ENCODE measurements around the gene IGFBP5.

The IGFBP5 gene

DNA sequence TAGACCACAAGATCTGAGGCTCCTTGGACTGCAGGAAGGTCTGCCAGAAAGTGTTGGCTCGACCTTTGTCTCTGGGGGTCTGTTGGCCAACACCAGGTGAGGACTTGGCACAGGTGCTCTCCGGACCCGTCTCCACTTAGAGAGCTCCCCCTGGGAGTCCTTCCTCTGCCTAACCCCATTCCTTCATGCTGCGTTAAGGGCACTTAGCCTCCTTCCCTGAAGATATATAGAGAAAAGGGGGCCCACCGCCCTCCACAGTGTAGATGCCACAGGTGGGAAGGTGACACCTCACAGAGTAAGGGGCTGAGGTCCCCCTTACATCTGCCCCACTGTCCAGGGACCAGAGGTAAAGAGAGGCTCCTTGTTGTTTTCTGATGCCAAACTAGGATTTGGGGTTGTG, 8.2 kb downstream of the IGFBP5 start:
- no peak for DNase-seq

DNA sequence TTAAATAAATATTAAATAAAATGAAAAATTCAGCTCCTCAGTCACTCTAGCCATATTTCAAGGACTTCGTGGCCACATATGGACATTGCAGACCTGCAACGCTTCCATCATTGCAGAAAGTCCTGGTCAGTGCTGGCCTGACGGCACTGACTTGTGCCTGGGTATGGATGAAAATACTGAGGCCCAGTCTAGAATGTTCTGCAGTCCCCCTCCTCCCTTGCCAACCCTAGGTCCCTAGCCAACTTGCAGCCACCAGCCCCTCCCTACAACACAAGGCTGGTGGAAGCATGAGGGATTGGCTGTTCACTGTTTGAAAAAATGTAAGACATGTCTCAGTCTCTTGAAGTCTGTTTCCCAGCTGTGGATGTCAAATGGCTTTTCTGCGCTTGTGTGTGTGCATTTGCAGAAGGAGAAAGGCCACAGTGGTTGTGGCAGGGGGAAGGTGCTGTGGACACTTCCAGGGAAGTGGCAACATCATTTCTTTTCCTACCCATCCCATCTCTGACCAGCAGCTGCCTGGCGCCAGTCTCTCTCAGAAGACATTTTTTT, 9.9 kb downstream of the IGFBP5 start:
- DNase-seq = no peak

DNA sequence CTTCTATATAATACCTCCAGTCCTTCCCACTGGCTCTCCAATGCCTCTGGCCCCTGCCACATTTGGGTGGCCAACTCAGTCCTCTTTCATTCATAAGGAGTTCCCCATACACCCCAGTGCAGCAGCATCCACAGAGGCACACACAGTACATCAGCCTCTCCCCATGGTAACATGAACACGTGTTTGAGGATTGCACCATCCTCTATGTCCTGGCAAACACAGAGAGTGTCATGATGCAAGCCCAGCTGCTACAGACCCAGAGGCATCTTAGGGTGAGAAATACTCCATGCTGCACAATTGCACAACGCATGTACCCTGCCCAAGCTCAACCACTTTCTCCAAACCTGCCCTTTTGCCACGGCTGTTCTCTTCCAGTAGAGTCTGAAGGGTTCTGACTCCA, 11.5 kb downstream of the IGFBP5 start:
- no peak for DNase-seq

DNA sequence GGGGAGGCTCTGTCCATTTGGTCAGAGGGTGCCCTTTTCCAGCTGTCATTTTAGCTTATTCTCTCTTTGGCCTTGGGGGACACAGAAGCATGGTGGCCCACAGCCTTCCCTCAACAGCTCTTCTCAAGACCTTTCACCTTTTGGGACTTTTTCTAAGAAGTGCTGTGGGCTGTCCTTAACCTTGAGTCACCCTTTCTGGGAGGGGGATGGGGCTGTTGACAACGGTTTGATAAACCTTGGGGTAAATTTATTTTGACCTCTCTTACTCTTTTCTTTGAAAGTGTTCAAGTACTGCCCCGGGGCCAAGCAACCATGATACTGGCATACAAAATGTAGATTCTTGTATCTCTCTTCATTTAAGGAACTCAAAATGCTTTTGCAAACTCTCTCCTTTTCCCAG, 13.7 kb downstream of the IGFBP5 start:
- DNase-seq = no peak

DNA sequence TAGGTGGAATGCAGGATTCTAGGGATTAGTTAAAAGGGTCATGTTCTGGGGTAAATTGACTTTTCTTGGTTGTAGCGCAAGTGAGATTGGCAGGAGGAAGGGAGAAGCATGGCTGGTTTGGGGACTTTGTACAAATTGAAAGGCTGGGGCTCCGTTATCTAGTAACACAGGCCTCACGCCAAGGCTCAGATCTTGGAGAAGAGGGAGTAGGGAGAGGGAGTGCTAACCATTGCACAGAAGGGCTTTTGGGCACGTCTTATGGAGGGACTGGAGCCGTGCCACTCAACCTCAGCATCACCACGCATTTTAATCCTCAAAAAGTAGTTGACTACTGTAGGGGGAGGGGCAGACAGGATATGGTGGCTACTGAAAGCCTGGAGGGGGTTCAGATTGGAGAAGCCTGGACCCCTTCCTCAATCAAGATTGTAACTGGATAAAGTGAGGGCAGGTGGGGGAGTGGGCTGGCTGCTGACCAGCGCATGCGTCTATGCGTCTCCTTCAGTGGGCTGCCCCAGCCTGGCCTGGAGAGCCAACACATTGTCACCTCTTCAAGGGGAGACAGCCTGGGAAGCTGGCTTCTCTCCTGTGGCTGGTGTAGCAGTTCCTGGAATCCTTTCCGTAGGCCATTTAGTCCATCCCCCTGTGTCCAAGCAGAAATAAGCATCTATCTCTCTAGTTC, 14.3 kb downstream of the IGFBP5 start:
- DNase-seq = no peak

DNA sequence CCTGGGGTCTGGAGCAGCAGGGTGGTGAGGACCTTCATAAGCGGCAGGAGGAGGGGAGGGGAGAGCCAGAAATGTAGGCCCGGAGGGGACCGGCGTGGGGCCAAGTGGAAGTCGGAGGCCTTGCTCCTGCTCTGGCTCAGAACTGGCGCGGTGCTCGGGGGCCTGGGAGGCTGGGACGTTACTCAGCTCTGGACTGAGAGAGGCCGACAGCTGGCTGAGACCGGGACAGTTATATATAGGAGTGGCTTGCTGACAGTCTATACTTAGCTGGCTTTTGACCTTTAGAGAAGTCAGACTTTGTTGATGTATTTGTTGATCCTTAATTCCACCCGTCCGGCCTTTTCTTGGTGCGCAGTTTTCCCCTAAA, 15.7 kb downstream of the IGFBP5 start:
- DNase-seq = no peak

DNA sequence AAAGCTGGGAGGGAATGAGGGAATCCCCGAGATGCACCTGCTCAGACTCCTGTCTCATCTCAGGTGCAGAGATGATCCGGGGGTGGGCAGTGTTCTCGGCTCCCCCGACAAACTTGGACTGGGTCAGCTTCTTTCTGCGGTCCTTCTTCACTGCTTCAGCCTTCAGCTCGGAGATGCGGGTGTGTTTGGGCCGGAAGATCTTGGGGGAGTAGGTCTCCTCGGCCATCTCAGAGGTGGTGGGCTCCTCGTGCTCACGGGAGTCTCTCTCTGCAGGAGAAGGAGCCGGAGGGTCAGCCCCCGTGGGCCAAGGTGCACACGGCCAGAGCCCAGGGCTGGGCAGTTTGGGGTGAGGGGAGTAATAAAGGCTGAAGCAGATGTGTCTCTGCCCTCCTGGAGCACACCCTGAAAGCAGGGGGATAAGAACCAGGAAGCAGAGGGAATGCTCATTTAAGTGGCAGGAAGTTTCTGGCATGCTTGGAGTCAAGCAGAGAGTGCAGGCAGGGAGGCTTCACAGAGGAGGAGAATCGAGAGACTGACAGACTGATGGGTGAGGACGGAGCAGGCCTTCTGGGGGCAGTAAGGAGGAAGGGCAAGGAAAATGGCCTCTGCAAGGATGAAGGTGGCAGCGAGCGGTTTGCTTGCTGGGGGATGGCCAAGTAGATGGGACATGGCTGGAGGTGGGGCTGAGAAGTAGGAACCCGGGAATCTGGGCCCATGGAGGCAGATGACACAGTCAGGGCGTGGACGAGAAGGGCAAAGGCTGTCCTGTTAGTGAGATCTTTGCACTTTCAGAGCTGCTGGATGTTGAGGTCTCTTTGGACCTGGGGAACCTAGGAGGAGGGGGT, 16.3 kb downstream of the IGFBP5 start:
- DNase-seq = no peak

DNA sequence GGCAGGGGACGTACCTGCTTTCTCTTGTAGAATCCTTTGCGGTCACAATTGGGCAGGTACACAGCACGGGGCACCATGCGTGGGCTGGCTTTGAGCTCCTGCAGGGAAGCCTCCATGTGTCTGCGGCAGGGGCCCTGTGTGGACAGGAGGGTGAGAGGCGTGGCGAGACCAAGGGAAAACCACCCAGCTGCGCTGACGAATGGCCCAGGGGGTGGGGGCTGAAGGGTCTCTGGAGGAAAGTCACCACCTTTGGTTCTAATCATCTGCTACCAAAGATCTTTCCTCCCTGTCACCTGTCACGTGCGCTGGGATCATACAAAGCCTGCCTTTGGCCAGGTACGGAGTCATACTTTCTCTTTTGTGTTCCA, 17.3 kb downstream of the IGFBP5 start:
- DNase-seq = no peak

DNA sequence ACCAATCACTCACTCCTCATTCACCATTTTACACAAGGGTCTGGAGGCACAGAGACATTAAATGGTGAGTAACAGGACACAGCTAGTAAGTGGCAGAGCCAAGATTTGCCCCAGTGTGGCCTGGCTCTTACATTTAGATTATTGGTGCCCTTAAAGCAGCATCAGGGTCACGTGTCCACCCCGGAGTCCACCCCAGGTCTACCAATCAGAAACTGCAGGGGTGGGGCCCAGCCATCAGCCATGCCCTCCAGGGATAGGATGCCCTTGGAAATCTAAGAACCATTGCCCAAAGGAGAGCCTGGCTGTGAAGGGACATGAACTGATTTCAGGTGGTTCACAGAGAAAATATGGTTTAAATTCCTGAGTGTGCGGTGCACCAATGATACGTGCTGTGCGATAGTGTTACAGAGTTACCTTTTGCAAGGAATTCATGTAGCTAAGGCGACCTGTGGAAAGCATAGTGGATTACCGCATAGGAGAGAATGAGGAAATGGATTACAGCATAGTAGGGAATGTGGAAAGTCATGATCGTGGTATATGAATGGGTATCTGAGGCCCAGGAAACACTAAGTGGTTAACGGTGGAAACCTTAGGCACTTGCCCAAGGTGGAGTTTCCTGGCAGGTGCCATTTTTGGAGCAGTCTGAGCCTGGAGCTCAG, 17.8 kb downstream of the IGFBP5 start:
- no peak for DNase-seq

DNA sequence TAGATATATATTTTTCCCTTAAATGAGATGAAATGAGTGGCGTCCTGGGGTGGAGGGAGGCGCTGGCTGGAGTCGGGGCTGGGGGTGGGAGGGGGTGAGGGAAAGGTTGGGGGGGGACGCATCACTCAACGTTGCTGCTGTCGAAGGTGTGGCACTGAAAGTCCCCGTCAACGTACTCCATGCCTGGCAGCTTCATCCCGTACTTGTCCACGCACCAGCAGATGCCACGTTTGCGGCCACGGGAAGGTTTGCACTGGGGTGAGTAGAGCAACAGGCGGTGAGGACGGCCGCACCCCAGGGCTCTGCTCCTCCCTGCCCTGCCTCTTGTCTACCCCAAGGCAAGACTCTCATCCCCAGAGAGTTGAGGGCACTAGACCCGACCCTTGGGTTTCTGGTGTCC, 18.7 kb downstream of the IGFBP5 start:
- DNase-seq = no peak

DNA sequence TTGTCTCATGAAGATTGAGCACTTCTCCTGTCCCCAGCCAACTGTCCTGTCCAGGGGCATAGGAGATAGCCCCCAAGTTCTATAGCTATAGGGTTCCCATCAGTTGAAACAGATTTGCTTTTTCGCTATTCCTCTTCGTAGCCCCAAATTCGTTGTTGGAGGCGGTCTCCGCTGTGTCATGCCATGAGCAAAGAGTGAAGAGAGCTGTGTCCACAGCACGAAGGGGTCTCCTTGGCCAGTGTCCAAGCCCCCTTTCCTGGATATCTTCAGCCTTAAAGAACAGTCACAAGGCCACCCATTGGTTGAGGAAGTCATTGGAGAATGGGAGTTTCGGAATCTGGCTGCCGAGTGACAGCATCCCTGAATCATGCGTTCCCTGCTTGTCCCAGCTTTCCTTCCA, 21.0 kb downstream of the IGFBP5 start:
- DNase-seq = no peak

DNA sequence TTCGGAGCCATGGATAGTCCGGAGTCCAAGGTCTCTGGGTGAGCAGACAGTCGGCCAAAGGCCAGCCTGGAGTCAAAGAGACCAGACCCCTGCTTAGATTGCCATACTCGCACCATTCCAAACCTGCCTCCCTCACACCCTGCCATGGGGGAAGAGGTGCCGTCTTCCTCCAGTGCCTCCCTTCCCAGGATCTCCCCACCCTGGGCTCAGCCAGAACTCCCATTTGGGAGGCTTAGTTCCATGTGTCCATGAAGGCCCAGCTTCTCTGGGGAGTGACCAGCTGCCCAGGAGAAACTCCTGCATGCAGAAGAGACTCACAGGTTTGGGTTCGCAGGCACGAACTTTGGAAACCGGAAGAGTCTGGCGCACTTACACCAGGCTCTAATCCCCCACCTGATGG, 21.7 kb downstream of the IGFBP5 start:
- no peak for DNase-seq

DNA sequence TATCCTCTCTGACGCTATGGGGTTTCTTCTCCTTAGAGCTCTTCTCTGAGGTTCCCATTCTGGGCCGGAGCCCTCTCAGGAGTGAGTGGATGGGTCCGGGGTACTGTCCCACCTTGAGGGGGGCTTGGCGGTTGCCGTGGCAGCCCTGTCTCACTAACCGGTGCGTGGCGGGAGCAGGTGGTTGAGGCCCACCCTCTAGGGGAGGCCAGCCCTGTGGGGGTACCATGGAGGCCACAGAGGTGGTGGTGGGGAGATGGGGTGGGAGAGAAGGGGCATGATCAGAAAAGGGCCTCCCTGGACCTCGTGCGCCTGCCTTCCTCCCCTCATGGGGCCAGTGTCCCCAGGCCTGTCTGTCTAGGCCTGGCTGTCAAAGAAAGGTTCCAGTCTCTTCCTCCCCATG, 22.3 kb downstream of the IGFBP5 start:
- no peak for DNase-seq

DNA sequence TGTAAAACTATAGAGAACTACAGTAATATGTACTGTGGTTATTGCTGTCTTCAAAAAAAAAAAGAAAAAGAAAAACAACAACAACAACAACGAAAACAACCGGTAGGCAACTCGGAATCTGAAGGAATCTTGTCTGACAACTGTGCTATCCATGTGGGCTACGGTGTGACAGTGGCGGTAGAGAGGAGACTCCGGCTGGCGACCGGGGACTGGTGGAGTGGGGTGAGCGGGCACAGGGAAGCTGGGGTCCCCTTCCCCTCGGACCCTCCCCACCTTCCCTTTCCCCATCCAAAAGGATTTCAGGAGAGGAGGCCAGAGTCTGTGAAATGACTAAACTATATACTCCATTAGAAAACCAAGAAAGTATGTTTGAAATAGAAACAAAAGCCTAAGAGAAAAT, 22.9 kb downstream of the IGFBP5 start:
- no peak for DNase-seq

DNA sequence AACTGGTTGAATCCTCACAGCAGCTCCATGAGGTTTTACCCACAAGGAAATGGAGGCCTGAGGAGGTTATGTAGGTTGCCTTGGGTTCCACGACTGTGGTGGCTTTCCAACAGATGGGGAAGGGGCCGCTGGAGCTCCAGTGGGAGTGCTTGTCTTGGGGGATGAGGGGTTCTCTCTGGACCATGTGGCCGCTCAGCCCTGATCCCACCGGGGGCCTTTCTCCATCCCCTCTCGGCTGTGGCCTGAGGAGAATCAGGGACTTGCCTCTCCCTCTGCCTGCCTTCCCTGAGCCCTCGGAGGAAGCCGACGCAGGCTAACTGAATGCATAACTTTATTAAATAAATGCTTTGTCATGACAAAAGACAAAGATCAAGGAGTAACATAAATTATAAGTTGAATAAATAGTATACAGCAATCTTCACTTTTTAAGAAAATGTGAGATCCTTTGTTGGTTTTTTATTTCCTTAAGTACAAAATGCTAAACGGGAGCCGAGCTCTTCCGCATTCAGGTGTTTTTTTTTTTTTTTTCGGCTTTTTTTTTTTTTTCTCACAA, 23.5 kb downstream of the IGFBP5 start:
- DNase-seq = no peak

DNA sequence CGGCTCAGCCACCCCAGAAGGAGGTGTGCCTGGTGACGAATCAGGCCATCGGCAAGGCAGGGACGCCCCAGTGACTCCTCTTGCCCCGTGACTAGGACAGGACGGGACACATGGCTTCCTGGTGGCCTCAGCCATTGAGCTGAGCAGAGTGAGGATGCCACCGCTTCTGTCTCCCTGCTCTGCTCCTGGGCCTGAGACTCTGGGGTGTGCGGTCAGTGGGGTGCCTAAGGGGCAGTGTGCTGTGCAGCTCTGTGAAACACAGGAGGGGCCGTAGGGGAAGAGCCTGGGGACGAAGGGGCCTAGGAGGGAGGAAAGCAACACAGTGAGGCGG, 24.3 kb downstream of the IGFBP5 start:
- no peak for DNase-seq

DNA sequence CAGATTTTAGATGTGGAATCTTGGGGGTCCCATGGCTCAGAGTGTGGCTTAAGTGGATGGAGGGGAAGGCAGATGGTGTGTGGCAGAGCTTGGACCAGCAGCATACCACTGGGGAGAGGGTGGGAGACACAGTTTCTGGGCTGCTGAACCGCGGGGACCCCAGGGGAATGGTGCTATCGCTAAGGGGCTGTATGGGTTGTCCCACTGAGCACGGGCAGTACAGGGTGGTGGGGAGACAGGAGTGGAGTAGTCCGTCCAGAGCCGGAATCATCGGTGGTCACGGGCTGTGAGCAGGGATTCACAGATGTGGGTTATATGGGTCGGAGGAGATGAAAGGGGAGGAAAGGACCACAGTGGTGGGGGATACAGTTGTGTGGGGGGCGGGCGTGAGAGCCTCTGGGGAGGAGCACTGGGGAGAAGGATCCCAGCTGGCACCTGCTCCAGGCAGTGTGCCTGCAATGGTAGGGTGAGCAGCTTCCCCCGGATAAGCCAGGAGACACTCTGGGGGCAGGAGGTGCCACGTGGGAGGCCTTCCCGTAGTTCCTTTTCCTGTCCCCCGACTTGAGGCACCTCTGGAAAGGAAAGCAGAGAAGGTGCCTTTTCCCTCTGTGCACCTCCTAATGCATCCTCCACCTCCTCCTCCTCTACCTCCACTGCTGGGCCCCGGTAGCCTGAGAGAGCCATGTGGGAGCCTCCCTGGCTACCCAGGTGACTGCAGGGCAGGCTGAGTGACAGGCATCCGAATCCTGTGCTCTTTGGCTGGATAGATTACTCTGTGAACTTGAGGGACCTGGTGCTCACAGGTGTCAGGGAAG, 24.9 kb downstream of the IGFBP5 start:
- DNase-seq = no peak

DNA sequence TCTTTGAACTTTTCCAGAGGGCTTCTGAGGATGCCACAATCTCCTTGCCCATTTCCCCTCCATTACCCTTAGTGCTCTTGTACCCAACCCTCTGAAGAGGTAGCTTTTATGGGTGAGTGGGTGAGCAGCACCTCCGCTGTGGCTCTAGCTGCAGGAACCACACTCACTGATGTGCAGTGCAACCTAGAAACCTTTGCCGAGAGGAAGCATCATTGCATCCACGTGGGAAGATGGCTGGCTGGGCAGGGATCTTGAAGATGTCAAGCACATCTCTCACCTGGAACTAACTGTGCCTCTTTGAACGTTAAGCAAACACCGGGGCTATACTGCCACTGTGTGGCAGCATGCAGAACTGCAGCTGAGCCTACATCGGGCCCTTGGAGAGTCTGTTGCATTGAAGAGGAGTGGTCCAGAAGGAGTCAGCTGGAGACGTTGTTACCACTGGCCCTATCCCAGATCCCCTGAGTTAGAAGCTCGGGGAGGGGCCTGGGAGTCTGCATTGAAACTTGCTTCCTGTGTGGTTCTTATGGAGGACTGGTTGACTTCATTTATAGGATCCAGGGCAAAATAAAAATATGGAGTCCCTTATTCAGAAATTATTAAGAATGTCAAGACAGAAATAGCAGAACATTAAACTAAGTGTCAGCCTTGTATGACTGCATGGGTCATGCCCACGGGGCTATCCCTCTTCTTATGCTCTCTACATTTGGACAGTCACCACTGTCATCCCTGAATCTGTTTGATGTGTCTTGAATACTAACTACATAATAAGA, 28.7 kb downstream of the IGFBP5 start:
- peak; percentile 50 for DNase-seq

DNA sequence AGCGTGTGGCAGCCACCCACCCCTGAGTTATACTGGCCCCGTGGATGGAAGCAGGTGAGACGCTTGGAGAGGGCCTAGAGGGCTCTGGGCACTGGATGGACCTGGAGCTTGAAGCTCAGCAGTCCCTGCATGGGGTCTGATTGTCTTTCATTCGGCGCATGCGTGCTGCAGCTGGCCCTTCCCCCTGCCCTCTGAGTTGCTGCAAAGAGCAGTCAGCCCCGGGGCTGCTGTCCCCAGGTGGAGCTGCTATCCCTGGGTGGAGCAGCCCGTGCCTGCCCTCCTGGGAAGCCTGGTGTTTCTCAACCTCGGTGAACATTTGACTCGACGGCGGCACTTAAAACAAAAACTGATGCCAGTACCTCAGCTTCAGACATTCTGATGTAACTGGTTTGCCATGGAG, 29.6 kb downstream of the IGFBP5 start:
- no peak for DNase-seq

DNA sequence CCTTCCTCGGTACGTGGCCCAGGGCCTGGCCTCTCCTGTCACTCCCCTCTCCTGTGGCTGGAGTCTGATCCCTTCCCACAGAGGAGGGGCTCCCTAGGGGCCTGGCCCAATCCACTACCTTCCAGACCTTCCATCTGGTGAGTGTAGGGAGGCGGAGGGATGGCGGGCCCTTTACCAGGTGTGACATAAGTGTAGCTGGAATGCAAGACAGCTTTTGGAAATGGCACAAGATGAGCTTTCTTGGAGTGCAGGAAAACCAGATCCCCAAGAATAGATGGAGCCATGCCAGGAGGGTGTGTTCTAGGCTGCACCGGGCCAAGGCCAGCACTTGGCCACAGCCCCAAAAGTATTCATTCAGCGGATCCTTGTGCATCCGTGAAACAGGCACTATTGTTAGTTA, 30.1 kb downstream of the IGFBP5 start:
- no peak for DNase-seq

DNA sequence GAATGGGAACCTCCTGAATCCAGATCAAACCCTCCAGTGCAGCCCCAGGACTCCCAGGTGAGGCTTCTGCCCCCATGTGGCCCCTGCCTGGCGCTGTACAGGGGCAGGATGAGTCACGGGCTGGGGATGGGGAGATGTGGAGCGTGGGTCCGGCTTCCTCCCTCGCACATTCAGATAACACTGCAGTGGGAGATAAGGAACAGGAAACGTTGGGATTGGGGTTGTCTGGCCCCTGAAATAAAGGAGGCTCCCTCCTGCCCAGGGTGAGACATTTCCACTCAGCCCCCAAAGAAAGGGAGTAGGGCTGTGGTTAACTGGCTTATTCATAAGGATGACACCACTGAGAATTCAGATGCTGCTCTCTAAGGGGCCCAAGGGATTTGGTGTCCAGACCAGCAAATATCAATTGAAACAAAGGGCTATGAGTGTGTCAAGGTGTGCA, 30.7 kb downstream of the IGFBP5 start:
- DNase-seq = no peak

DNA sequence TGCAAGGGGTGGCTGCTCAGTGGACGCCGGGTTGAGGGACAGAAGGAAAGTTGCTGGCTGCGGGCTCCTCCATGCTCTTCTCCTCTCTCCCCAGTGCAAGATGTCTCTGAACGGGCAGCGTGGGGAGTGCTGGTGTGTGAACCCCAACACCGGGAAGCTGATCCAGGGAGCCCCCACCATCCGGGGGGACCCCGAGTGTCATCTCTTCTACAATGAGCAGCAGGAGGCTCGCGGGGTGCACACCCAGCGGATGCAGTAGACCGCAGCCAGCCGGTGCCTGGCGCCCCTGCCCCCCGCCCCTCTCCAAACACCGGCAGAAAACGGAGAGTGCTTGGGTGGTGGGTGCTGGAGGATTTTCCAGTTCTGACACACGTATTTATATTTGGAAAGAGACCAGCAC, 31.5 kb downstream of the IGFBP5 start:
- no peak for DNase-seq

All from NCI-H2081 treated with DMSO at 0.1 percent for 48 hours (cell line).